ENCODE measurements around the gene DMRT1.

The DMRT1 gene

DNA sequence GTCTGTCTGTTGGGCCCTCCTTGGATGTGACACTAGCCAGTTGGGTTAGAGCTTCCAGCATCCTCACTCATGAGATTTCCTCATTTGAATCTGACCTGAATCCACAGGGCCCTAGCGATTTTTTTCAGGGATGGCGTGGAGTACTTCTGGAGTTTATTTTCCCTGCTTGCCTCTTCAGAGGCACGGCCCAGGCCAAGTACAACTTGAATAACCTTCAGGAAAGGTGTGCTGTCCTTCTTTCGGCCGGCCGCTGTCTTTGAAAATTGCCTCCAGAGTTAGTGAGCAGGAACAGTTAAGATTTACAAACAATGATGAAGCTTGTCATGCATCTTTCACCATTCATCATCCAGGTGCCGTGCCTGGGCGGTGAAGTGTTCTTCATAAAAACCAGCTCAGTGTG, 85.5 kb downstream of the DMRT1 start:
- no peak for DNase-seq

DNA sequence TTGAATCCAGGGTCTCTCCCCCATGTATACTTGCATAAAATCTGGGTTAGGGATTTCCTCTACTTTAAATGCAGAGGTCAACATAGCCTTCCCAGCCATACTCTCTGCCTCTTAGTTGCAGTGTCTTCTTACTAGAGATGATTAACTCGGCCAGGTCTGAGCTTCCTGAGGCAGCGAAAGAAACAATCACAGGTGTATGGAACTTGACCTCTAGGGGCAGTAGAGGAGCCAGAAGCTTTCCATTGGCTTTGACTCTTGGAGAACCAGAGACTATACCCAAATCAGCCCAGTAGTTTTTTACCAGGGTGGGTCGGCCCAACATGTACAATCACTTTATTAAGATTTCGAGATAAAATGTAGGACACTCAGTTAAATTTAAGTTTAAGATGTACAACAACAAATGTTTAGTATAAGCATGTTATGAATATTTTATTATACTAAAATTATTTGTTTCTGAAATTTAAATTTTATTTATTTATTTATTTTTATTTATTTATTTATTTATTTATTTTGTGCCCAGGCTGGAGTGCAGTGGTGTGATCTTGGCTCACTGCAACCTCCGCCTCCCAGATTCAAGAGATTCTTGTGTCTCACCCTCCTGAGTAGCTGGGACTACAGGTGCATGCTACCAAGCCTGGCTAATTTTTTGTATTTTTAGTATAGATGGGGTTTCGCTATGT, 87.0 kb downstream of the DMRT1 start:
- DNase-seq: no peak

DNA sequence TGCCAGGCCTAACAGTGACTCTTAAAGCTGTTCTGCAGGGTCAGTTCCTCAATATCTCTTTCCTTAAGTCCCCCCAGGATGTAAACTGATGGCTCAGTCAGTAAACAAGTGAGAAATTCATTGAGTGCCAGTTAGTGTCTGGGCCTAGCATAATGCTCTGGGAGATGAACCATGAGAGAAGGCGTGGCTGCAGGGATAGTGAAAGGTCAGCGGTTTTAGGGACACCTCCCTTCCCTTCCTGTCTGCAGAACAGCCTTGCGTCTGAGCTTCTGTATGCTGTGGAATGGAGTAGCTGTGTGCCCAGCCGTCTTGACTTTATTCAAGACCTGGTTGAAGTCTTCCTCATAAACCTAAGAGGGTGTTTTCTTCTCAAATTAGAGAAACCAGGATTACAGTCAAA, 88.2 kb downstream of the DMRT1 start:
- no peak for DNase-seq

DNA sequence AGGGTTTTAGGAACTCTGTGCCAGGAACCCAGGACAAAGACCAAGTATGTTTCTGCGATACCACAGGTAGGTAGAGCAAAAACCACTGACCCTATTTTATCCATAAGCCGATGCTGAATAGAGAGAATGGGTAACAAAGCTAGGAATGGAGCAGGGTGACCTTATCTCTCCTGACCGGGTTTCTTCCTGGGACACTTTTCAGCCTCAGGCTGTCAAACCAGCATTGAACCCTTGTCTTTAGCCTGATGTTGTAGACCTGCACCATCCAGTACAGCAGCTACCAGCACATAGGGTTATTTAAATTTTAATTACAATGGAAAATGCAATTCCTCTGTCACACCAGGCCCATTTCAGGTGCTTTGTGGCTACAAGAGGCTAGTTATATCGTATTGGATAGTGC, 91.9 kb downstream of the DMRT1 start:
- DNase-seq: no peak

DNA sequence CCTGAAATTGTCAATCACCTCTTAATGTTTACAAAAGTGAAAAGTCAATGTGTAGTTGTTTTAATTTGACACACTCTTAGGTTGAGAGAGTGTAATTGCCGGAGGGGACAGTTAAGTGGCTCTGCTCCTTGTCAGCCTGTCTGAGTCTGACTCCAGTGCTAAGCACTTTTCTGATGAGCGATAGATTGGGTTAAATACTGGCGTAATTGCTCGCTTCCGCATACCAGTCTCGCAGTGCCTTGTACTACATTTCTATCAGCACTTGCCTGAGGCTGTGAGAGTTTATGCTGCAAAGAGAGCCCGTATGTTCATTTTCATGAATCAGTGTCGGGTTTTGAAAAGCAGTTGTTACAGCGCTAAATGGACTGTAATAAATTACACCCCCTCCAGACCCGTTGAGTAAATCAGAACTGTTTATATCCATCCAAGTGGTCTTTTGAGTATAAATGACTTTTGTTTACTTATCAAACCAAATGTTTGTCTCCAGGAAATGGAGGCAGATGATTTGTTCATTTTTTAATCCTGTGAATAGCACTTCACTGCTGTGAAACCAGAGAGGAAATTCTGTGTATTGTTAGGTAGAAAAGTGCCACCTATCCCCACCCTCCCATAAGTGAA, 94.0 kb downstream of the DMRT1 start:
- no peak for DNase-seq

DNA sequence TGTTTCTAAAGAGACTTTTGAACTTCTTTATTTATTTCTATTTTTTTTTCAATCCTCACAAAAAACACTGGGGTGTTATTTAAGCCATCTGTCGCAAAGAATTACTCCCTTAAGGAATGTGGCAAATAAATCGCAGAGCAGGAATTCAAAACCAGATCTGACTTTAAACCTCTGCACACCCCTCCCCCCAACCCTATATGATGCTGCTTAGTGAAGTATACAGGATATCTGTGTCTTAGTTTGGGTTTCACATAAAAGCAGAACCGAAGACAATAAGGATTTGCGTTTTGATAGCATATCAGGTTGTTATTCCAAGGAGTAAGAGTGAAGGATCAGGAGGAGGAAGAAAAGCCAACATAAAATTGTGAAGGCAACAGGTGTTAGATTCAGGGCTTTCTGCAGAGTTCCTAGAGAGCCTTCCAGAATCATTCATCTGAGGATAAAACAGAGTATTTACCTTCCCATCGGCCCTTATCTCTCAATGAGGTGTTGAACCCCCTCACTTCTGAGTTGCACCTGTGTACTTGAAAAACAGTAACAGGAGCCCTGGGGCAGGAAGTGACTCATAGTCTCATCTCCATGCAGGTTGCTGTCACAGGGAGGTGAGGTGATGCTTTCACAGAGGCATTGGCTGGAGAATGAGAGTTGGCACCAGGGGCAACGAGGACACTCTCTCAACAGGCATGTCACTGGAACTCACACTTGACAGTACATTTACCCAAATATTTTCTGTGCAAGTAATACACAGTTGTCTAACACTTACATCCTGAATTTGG, 101.5 kb downstream of the DMRT1 start:
- DNase-seq: no peak

DNA sequence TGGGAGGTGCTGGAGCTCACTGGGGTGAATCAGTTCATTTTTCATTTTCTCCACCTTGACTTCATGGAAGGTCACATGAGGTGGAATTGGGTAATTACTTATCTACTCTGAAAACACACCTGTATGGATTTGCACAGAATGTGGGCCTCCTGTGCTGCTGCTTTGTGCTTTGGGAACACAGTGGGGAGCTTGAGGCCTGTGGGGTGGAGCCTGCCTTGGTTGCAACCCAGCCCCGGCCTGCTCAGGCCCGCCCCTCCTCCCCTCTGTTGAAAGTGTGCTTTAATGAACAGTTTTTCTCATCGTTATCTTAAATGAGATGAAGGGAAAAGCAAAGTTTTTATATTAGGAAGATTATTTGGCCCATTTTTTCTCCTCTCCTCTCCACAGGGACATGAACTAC, 106.5 kb downstream of the DMRT1 start:
- DNase-seq: no peak

DNA sequence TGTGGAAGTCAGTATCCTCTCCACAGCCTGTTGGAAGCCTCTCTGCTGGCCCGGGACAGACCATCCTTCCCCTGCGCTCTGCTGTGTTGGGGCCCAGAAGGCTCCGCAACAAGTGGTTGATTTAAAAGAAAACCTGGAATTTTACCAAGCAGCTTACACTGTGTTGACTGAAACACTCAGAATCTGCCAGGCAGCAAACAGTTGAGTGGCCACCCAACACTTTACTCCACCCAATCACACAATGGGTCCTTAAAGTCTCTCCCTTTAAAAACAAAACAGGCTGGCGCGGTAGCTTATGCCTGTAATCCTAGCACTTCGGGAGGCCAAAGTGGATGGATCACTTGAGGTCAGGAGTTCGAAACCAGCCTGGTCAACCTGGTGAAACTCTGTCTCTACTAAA, 107.0 kb downstream of the DMRT1 start:
- DNase-seq: no peak

DNA sequence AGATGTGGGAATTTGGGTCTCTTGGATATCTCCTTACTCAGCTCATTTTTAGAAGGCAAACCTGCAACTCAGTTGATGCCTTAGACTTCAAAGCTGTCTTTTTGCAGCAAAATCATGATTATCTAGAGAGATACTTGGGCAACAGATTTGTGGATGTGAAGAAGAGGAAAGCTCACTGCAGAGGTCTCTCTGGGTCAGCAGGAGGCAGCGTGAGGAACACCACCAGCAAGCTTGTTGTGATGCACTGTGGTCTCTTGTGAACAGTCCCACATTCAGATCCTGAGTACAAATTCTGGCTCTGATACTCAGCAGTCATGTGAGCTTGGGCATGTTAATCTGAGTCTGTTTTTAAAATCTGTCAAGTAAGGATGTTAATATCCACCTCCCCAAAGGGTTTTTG, 108.6 kb downstream of the DMRT1 start:
- DNase-seq: no peak

DNA sequence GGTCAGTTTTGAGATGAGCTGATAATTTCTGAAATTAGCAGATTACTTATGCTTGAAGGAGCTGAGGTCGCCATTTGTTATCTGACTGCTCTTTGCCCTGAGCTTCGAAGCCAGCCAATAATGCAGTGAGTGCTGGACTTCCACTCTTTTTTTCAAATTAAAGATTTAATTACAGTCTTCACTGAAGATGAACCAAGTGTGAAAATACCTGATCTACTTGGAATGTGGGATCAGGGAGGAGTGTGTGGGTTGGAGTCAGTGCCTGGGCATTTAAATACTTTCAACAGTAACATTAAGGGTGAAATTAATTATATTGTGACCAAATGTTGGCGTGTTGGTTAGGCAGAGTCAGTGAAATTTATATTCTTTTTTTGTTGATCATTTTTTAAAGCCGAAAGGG, 111.0 kb downstream of the DMRT1 start:
- no peak for DNase-seq

DNA sequence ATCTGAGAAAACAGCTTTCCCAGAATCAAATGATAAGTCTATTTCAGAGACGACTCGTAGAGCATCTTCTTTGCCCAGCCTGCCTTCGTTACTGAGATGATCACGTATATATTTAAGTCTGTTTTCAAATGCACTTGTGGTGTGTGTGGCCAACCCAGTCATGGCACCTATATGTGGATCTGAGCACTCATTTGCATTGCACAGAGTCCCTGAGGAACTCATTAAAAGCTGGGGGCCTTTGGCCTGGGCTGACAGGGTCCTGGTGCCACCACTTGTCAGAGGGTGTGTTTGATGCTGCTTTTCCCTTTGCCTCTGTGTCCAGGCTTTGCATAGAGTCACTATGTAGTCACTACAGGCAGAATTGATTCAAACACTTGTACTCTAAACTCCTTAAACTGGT, 117.6 kb downstream of the DMRT1 start:
- DNase-seq: no peak

DNA sequence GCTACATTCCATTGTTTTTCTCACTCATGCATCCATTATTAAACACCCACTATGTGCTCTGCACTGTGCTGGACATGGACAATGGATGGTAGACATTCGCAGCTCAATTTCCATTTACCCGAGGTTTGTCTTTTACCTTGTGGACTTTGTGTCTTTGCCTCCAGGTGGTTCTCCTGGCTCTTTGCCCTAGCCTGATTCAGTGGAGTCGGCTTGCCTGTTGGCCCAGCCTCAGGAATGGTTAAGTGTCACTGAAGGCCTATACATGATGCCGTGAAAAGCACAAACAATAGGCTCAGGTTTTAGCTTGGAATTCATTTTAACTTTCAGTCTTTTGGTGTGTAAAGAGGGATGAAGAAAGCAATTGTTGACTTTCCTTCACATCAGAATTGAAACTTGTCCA, 118.4 kb downstream of the DMRT1 start:
- no peak for DNase-seq

DNA sequence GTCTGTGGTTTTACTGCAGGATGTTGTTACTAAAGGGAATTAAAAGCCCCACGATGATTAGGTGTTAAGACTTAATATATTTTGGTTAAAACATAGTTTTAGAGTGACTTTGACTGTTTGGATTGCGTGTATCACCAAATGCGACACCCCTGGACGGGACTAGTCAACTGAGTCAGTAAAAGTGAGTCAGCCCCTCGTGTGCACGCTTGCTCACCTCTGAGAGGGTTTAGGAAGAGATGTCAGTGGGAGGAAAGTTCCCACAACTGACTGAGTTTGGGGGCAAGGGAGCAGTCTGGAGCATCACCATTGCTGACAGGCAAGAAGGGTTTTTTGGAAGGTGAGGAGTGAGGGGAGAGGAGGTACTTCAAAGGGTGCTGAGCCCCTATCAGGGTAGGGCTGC, 120.5 kb downstream of the DMRT1 start:
- no peak for DNase-seq

DNA sequence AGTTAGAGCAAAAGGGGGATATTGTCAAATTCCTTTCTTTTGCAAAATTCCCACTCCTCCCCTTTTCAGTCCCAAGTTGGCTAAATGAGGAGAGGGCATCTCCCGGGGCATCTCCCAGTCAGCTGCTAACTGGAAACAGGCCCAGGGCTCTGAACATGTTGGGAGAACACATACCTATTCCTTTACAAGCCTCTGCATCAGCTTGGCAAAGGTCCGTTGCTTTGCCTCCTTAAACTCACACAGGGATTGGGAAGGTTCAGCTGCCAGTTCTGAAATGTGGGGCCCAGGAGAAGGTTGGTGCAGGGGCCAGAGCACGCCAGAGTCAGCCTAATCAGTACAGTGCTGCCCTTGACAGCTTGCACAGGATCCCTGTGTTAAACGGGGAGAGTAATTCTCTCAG, 124.0 kb downstream of the DMRT1 start:
- no peak for DNase-seq

DNA sequence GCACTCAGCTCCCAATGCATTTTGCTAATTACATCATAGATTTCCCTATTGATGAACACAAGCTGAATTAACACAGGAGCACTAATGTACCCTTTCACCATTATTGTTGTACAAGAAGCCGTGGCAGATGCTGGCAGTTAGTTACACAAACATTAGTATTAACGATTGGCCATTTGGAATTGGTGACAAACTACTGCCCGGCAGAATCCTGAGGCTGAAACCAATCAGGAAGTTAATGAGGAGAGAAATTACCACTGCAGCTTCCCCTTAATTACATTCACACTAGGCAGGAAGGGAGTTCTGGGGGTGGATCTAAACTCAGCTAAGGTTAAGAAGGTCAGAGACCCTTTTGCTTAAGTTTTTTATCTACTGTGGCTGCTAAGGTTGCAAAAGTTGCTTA, 125.4 kb downstream of the DMRT1 start:
- no peak for DNase-seq

DNA sequence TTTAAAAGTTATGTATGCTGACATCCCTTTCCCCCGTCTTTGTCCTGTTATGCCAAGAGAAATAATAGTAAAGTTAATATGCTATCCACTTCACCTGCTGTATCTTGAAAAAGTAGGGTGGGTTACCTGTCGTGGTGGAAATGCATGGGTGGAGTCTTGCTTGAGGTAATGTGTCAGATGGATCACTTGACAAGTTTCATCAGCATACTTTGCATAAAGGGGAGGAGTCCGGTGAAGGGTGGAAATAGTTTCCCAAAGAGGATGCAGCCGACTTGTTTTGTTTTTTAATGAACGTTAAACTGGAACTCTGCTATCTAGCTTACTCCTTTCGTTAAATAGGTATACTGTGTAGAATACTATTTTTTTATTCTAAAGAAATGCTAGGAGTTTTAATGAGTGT, 125.9 kb downstream of the DMRT1 start:
- no peak for DNase-seq

DNA sequence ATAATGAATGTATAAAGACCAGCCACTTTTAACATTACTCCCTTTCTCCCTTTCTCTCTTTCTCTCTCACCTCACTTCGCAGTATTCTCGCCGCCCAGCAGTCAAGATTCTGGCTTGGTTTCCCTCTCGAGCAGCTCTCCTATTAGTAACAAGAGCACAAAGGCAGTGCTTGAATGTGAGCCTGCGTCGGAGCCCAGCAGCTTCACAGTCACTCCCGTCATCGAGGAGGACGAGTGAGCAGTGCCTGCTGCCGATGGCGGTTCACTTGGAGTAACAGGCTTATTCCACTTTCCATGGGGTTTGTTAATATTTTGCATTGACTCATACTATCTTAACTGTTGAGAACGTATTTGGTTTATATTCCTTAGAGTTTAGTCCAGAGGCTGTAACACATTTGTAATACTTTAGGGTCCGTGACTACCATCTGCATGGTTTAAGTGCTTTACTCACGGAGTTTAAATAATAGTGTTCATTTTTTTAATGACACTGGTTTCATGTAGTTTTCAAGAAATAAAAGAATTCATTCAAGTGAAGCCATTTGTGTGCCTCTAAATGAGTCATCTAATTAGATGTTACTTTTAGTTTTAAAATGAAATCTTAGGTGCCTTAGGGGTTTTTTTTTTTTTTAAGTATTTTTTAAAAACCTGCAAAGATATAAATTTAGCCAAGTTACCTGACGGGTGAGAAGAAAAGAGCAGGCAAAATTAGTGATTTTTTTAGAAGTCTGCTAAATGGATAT, 126.6 kb downstream of the DMRT1 start:
- DNase-seq: no peak

DNA sequence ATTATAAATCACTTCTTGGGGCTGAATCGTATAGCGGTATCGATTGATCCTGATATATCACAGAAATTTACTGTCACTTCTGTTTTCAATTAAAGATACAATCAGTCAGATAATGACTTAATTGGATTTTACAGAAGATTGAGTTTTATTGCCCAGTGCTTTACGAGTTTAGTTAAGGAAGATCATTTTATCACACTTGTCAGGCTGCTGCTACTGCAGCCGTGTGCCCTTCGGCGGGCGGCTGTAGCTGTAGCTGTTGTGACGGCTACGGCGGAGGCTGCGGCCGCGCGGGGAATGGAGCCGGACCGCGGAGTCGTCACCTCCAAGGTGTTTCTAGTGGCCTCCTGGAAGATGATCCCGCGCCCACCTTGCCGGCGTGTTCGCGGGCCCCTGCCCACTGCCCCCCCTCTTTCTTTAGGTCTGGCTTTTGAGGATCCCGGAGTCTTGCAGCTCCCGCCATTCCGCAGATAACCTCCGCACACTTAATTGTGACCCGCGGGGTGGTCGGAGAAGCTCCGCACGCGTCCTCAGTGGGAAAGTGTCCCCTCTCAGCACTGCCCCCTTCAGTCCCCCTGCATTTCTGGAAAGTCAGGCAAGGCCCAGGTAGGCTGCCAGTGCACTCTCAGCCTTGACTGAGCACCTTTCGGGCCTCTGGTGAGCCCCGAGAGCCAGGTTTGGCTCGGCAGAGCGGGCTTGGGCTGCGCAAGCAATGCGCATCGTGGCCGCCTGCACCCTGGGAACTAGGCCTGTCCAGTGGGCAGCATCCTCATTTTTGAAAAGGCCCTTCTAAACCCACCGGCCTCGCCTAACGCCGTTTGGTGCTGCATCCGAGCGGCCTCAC, 128.0 kb downstream of the DMRT1 start:
- no peak for DNase-seq

DNA sequence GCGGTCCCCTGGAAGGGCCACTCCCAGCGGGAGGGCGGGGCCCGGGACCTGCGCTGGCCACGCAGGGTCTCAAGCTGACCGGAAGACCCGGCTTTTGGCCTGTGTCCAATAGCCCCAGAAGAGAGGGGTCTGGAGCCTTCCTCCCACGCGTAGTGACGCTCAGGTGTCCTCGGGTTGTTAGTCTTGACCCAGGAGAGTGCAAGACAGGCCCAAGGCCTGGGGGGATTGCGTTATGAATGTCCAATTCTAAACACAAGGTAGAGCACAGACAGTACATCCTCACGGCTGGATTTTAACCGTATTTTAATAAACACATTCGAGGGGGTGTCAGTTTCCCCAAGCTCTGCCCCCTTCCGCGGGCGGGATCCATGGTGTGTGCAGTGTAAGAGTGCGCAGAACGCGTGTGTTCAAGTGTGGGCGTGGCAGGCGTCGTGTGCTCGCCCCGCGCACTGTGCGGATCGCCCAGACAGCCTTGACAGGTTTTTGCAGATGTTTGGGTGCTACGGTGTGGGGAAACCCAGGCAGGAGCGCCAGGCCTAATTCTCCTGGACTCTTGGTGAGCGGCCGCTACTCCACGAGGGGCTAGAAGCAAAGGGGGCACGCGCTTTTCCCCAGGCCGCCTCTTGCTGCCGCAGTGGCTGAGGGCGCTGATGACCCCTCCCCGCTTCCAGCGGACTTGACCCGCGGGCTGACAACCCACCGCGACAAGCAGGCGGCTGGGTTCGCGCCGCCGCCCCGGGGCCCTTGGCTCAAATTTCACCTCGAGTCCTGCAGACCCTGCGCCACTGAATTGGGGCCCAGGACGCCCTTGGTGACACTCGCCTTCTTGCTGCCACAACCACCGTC, 128.9 kb downstream of the DMRT1 start:
- no peak for DNase-seq

DNA sequence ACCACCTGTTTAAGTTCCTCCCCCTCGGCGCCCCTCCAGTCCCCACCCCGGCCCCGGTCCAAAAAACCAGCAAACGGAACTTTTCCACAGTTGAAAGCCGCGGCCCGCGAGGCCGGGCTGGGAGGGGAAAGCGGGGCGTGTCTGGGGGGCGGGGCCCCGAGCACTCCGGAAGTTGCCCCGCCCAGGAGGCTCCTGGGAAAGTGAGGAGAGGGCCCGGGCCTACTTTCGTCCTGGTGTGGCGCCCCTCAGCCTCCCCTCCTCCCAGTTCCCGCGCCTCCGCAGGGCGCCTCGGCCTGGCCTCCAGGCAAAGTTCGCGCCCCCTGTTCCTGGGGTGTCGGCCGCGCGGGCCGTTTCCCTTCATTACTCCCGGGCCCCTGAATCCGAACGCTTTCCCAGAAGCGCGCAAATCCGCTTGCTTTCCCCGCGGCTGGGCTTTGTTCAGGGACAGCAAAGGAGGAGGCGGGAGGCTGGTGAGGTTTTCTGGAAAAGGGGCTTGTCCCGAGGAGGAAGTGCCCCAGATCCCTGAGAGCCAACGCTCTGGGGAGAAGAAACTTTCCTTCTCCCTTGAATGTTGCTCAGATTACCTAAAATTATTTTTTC, 130.5 kb downstream of the DMRT1 start:
- no peak for DNase-seq
